ENCODE results near the gene PPAN.

Gene PPAN

DNA sequence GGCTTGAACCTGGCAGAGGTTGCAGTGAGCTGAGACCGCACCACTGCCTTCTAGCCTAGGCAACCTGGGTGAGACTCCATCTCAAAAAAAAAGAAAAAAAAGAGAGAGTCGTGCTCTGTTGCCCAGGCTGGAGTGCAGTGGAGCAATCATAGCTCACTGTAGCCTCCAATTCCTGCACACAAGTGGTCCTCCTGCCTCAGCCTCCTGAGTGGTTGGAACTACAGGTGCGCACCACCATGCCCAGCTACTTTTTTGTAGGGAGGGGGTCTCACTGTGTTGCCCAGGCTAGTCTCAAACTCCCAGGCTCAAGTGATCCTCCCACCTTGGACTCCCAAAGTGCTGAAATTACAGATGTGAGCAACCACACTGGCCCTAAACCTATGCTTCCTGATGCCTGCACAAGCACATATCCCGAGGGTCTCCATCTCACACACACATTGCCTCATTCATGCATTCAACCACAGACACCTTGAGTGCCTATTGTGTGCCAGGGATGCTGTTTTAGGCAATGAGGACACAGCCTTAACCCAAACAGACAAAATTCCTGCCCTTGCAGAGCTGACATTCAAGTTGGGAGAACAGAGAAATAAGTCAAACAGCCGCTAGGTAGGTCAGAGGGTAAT is 5.9 kb upstream of the PPAN start:
- TF ChIP-seq SIN3A (IDR thresholded peaks at IDR 0.05; ENCODE audit: borderline replicate concordance, insufficient read depth, low read length) (no peak), REST (IDR thresholded peaks at IDR 0.05; ENCODE audit: insufficient read depth in 1 of 2, low read depth in 2 of 2, low read length in 2 of 2) (no peak), TAF1 (IDR thresholded peaks at IDR 0.05; ENCODE audit: borderline replicate concordance, insufficient read depth, low read length) (no peak), POLR2AphosphoS5 (IDR thresholded peaks at IDR 0.05; ENCODE audit: low read depth, low read length) (no peak), FOXP2 (optimal IDR thresholded peaks at IDR 0.05; ENCODE audit: borderline replicate concordance, extremely low read depth, extremely low read length, insufficient read depth) (no peak)

- TF ChIP-seq POLR2AphosphoS5 (IDR thresholded peaks at IDR 0.05; ENCODE audit: low read depth, low read length) (no peak), REST (IDR thresholded peaks at IDR 0.05; ENCODE audit: insufficient read depth in 1 of 2, low read depth in 2 of 2, low read length in 2 of 2) (no peak), FOXP2 (optimal IDR thresholded peaks at IDR 0.05; ENCODE audit: borderline replicate concordance, extremely low read depth, extremely low read length, insufficient read depth) (no peak), TAF1 (IDR thresholded peaks at IDR 0.05; ENCODE audit: borderline replicate concordance, insufficient read depth, low read length) (no peak), SIN3A (IDR thresholded peaks at IDR 0.05; ENCODE audit: borderline replicate concordance, insufficient read depth, low read length) (no peak)
Observed at GRCh38 chr19:10102787-10103236, 3.4 kb upstream of the PPAN start.

DNA sequence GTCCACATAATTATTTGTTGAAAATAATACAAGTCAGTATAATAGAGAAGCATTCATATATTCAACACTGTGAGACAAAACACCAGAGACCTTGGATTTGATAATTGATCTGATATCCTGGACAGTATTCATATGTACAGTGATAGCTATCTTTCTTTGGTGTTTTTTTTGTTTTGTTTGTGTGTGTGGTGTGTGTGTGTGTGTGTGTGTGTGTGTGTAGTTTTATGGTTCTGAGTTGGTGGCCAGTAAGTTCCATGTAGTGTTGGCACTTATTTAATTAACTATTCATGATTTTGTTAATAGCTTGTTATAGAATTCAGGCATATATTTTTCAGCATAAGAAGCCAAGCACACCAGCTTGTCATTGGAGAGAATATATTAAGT is 2.0 kb upstream of the PPAN start:
- TF ChIP-seq POLR2AphosphoS5 (IDR thresholded peaks at IDR 0.05; ENCODE audit: low read depth, low read length) (no peak), REST (IDR thresholded peaks at IDR 0.05; ENCODE audit: insufficient read depth in 1 of 2, low read depth in 2 of 2, low read length in 2 of 2) (no peak), FOXP2 (optimal IDR thresholded peaks at IDR 0.05; ENCODE audit: borderline replicate concordance, extremely low read depth, extremely low read length, insufficient read depth) (no peak), SIN3A (IDR thresholded peaks at IDR 0.05; ENCODE audit: borderline replicate concordance, insufficient read depth, low read length) (no peak), TAF1 (IDR thresholded peaks at IDR 0.05; ENCODE audit: borderline replicate concordance, insufficient read depth, low read length) (no peak)

- TF ChIP-seq SIN3A (IDR thresholded peaks at IDR 0.05; ENCODE audit: borderline replicate concordance, insufficient read depth, low read length) (no peak), TAF1 (IDR thresholded peaks at IDR 0.05; ENCODE audit: borderline replicate concordance, insufficient read depth, low read length) (no peak), FOXP2 (optimal IDR thresholded peaks at IDR 0.05; ENCODE audit: borderline replicate concordance, extremely low read depth, extremely low read length, insufficient read depth) (no peak), REST (IDR thresholded peaks at IDR 0.05; ENCODE audit: insufficient read depth in 1 of 2, low read depth in 2 of 2, low read length in 2 of 2) (no peak), POLR2AphosphoS5 (IDR thresholded peaks at IDR 0.05; ENCODE audit: low read depth, low read length) (no peak)
Observed at GRCh38 chr19:10104665-10105508, 1.3 kb upstream of the PPAN start.
